ENCODE results near the gene PAX5. TPM values are rescaled to one million over a fixed set of nuclear protein-coding genes. Genes with fewer than 3 reads are reported as not detected.

The PAX5 gene
- total RNA-seq, 4 donors from 2014 or later: 0.95 to 61.9 (median 3.6) TPM; not detected in 1

DNA sequence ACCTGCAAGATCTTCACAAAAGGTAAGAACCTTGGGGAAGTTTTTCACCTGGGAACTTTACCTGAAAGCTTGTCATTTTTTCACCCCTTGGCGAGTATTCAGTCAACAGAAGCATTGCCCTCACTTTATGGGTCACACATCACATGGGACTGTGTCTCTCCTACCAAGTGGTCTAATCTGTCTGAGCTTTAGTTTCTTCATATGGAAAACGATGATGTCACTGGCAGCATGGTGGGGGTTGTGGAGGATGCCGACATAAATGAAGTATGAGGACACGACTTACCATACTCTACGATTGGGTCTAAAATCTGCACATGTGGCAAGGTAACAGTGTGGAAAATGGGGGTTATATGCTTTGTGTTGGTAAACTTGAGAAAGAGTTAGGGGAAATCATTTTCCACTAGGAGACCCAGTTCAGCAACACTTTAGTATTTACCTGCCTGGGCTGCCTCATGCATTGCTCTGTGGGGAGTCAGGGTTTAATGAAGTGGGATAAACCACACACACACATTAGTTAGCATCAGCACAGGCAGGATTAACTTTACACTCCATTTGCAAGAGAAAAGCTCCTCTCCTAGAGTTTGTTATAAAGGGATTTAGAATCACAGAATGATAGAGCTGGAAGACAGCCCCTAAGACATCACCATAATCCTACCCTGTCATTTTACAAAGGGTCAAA is 19.8 kb upstream of the PAX5 start:
- no peak for DNase-seq
- Histone ChIP-seq H3K27me3 (no peaks in the 10 kb centered on the region), H3K4me1 (no peaks in the 10 kb centered on the region), H3K36me3 (no peaks in the 10 kb centered on the region), H3K27ac (no peak overlapping the region), H3K9me3 (no peaks in the 10 kb centered on the region), H3K4me3 (no peak overlapping the region)
- TF ChIP-seq, protein P1, sequence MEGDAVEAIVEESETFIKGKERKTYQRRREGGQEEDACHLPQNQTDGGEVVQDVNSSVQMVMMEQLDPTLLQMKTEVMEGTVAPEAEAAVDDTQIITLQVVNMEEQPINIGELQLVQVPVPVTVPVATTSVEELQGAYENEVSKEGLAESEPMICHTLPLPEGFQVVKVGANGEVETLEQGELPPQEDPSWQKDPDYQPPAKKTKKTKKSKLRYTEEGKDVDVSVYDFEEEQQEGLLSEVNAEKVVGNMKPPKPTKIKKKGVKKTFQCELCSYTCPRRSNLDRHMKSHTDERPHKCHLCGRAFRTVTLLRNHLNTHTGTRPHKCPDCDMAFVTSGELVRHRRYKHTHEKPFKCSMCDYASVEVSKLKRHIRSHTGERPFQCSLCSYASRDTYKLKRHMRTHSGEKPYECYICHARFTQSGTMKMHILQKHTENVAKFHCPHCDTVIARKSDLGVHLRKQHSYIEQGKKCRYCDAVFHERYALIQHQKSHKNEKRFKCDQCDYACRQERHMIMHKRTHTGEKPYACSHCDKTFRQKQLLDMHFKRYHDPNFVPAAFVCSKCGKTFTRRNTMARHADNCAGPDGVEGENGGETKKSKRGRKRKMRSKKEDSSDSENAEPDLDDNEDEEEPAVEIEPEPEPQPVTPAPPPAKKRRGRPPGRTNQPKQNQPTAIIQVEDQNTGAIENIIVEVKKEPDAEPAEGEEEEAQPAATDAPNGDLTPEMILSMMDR (IDR thresholded peaks at IDR 0.05): no peak
- TF ChIP-seq POLR2A (IDR thresholded peaks at IDR 0.05): no peak

DNA sequence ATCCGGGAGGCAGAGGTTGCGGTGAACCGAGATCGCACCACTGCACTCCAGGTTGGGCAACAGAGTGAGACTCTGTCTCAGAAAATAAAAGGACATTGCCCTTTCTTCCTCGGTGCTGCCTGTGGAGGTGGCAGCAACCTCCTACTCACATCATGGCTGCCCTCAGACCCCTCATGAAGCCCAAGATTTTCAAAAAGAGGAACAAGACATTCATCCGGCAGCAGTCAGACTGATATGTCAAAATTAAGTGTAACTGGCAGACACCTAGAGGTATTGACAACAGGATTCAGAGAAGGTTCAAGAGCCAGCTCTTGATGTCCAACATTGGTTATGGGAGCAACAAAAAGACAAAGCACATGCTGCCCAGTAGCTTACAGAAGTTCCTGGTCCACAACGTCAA is 12.6 kb upstream of the PAX5 start:
- DNase-seq: peak in 1 of 3 donors; percentile 0
- Histone ChIP-seq H3K4me3 (no peak overlapping the region), H3K9me3 (no peaks in the 10 kb centered on the region), H3K4me1 (no peaks in the 10 kb centered on the region), H3K27me3 (no peaks in the 10 kb centered on the region), H3K36me3 (no peaks in the 10 kb centered on the region), H3K27ac (no peak overlapping the region)
- no peak for TF ChIP-seq POLR2A (IDR thresholded peaks at IDR 0.05)
- TF ChIP-seq, protein P1 (IDR thresholded peaks at IDR 0.05): no peak

DNA sequence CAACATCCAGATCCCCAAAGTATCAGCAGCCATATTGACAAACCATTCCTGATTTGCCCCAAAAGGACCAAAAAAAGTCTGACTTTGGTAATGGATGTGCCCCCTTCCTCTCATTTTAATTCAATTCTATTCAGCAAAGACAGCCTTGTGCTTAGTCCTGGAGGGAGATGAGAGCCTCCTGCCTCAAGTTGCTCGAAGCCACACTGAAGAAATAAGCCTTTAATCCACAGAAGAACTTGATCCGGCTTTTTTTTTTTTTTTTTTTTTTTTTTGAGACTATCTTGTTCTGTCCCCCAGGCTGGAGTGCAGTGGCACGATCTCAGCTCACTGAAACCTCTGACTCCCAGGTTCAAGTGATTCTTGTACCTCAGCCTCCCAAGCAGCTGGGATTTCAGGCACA is 8.4 kb upstream of the PAX5 start:
- H3K4me3 ChIP-seq: no peak overlapping the region
- TF ChIP-seq, protein P1 (IDR thresholded peaks at IDR 0.05): no peak
- TF ChIP-seq POLR2A (IDR thresholded peaks at IDR 0.05): no peak
- DNase-seq: no peak
- H3K27ac ChIP-seq: no peak overlapping the region
- no peaks in the 10 kb centered on the region for H3K9me3 ChIP-seq
- H3K4me1 ChIP-seq: peaks cover 0 to 7% (median 5%) of the 10 kb centered on the region in 4 donors
- no peaks in the 10 kb centered on the region for H3K36me3 ChIP-seq
- peaks cover 0 to 7% of the 10 kb centered on the region in 2 donors for H3K27me3 ChIP-seq

DNA sequence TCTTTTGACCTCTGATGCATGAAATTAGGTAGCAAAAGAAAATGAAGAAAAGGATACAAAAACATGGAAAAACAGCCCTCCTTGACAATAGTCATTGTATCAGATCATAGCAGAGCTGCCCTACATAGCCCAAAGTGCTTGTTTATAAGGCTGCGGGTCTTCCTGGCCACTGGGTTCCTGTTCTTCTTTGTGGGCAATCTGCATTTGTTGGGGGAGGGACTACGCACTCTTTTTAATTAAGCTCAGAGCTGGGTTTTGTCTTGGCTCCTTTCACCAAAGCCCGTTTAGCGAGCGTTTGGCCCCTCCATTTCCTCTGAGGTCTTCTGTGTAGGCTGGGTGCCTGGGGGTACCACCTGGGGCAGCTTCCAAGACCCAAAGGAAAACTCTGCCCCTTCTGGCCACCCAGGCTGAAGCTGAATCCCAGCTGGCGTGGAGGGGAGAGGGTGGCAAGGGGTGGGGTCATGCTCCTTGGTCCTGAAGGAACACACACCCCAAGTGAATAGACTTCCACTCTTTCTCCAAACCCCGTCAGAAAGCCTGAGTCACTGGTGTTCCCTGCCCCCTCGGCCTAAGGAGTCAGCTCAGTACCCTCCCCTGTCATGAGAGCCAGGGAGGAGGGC is 6.5 kb upstream of the PAX5 start:
- peaks cover 0 to 21% of the 10 kb centered on the region in 2 donors for H3K27me3 ChIP-seq
- H3K27ac ChIP-seq: no peak overlapping the region

DNA sequence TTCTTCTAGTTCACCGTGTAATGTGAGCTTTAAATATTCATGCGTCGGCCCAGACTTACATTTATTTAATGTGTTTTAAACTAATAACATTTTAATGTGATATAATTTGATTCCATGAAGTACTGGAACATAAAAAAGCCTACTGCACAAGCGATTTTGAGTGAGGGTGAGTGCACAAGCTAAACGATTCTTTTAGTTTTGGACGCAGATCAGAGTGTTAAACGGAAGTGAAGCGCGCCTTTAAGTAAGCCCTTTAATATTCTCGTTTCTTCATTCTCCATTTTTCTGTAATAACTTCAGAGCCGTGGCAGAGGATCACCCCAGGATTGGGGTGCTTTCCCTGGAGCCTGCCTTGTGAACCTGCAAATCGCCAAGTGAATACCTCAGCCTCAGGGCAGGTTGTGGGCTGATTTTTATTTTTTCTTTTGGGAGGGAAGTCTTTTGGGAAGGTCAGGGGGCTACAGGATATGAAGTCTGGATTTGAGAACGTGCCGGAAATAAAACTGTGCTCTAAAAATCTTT is 4.9 kb upstream of the PAX5 start:
- no peaks in the 10 kb centered on the region for H3K36me3 ChIP-seq
- H3K9me3 ChIP-seq: no peaks in the 10 kb centered on the region
- peaks cover 0 to 35% (median 7%) of the 10 kb centered on the region in 4 donors for H3K4me1 ChIP-seq
- H3K27me3 ChIP-seq: peaks cover 0 to 37% of the 10 kb centered on the region in 2 donors
- H3K4me3 ChIP-seq: no peak overlapping the region
- H3K27ac ChIP-seq: no peak overlapping the region
- TF ChIP-seq POLR2A (IDR thresholded peaks at IDR 0.05): no peak
- TF ChIP-seq, protein P1 (IDR thresholded peaks at IDR 0.05): no peak
- no peak for DNase-seq

More for the DNA sequence above, 6.5 kb upstream of the PAX5 start:
- H3K36me3 ChIP-seq: no peaks in the 10 kb centered on the region
- H3K9me3 ChIP-seq: no peaks in the 10 kb centered on the region
- H3K4me1 ChIP-seq: peaks cover 0 to 24% (median 7%) of the 10 kb centered on the region in 4 donors
- no peak overlapping the region for H3K4me3 ChIP-seq
- no peak for TF ChIP-seq POLR2A (IDR thresholded peaks at IDR 0.05)
- TF ChIP-seq, protein P1 (IDR thresholded peaks at IDR 0.05): no peak
- DNase-seq: no peak
